ENCODE data around the gene ARHGAP19. TPM values are rescaled to one million over a fixed set of nuclear protein-coding genes. Genes with fewer than 3 reads are reported as not detected.

The ARHGAP19 gene
- polyA plus RNA-seq, 1 donor from 2014 or later: 5.2 TPM

DNA sequence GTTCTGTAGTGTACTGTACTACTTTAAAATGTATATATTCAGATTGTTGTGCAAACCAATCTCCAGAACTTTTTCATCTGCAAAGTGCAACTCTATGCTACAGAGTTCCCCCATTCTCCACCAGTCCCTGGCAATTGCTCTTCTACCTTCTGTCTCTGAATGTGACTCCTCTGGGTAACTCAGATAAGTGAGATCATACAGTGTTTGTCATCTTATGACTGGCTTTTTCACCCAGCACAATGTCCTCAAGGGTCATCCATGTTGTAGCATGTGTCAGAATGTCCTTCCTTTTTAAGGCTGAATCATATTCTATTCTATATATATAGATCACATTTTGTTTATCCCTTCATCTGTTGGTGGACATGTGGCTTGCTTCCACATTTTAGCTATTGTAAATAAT is 117.5 kb downstream of the ARHGAP19 start:
- Histone ChIP-seq H3K27ac (ENCODE audit: low read length) (no peak overlapping the region), H3K27me3 (ENCODE audit: insufficient read depth, low read depth, low read length) (peaks cover 29% of the 10 kb centered on the region), H3K79me2 (replicated peaks; ENCODE audit: insufficient read depth, low read length) (no peaks in the 10 kb centered on the region), H3F3A (ENCODE audit: insufficient read depth, low read length, poor library complexity, severe bottlenecking) (no peaks in the 10 kb centered on the region), H3K36me3 (ENCODE audit: insufficient read depth, low read length) (no peaks in the 10 kb centered on the region), H2AFZ (ENCODE audit: low read depth, low read length) (no peak overlapping the region), H3K4me3 (ENCODE audit: low read length) (no peak overlapping the region), H3K9me3 (ENCODE audit: low read length) (no peaks in the 10 kb centered on the region), H3K4me2 (ENCODE audit: low read length) (no peak overlapping the region), H3K9ac (ENCODE audit: low read length) (no peak overlapping the region), H4K20me1 (ENCODE audit: insufficient read depth) (no peaks in the 10 kb centered on the region), H3K9me2 (ENCODE audit: insufficient read depth, low read length) (no peaks in the 10 kb centered on the region)
- no peak for TF ChIP-seq EP300 (conservative IDR thresholded peaks at IDR 0.05; ENCODE audit: poor library complexity, severe bottlenecking)
- no peak for TF ChIP-seq EZH2 (IDR thresholded peaks at IDR 0.05; ENCODE audit: borderline replicate concordance, insufficient read depth, low read length, poor library complexity, severe bottlenecking)
- TF ChIP-seq, protein P1, sequence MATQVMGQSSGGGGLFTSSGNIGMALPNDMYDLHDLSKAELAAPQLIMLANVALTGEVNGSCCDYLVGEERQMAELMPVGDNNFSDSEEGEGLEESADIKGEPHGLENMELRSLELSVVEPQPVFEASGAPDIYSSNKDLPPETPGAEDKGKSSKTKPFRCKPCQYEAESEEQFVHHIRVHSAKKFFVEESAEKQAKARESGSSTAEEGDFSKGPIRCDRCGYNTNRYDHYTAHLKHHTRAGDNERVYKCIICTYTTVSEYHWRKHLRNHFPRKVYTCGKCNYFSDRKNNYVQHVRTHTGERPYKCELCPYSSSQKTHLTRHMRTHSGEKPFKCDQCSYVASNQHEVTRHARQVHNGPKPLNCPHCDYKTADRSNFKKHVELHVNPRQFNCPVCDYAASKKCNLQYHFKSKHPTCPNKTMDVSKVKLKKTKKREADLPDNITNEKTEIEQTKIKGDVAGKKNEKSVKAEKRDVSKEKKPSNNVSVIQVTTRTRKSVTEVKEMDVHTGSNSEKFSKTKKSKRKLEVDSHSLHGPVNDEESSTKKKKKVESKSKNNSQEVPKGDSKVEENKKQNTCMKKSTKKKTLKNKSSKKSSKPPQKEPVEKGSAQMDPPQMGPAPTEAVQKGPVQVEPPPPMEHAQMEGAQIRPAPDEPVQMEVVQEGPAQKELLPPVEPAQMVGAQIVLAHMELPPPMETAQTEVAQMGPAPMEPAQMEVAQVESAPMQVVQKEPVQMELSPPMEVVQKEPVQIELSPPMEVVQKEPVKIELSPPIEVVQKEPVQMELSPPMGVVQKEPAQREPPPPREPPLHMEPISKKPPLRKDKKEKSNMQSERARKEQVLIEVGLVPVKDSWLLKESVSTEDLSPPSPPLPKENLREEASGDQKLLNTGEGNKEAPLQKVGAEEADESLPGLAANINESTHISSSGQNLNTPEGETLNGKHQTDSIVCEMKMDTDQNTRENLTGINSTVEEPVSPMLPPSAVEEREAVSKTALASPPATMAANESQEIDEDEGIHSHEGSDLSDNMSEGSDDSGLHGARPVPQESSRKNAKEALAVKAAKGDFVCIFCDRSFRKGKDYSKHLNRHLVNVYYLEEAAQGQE (IDR thresholded peaks at IDR 0.05; ENCODE audit: borderline replicate concordance): no peak
- TF ChIP-seq, protein P2, sequence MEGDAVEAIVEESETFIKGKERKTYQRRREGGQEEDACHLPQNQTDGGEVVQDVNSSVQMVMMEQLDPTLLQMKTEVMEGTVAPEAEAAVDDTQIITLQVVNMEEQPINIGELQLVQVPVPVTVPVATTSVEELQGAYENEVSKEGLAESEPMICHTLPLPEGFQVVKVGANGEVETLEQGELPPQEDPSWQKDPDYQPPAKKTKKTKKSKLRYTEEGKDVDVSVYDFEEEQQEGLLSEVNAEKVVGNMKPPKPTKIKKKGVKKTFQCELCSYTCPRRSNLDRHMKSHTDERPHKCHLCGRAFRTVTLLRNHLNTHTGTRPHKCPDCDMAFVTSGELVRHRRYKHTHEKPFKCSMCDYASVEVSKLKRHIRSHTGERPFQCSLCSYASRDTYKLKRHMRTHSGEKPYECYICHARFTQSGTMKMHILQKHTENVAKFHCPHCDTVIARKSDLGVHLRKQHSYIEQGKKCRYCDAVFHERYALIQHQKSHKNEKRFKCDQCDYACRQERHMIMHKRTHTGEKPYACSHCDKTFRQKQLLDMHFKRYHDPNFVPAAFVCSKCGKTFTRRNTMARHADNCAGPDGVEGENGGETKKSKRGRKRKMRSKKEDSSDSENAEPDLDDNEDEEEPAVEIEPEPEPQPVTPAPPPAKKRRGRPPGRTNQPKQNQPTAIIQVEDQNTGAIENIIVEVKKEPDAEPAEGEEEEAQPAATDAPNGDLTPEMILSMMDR (IDR thresholded peaks at IDR 0.05; ENCODE audit: poor library complexity, severe bottlenecking): no peak
- TF ChIP-seq TAF1 (IDR thresholded peaks at IDR 0.05; ENCODE audit: low read depth): no peak
- TF ChIP-seq SMC3 (conservative IDR thresholded peaks at IDR 0.05; ENCODE audit: poor library complexity): no peak
- no peak for TF ChIP-seq POLR2AphosphoS5 (IDR thresholded peaks at IDR 0.05)
- no peak for TF ChIP-seq RAD21 (conservative IDR thresholded peaks at IDR 0.05)
- no peak for TF ChIP-seq MXI1 (conservative IDR thresholded peaks at IDR 0.05; ENCODE audit: poor library complexity, severe bottlenecking)

DNA sequence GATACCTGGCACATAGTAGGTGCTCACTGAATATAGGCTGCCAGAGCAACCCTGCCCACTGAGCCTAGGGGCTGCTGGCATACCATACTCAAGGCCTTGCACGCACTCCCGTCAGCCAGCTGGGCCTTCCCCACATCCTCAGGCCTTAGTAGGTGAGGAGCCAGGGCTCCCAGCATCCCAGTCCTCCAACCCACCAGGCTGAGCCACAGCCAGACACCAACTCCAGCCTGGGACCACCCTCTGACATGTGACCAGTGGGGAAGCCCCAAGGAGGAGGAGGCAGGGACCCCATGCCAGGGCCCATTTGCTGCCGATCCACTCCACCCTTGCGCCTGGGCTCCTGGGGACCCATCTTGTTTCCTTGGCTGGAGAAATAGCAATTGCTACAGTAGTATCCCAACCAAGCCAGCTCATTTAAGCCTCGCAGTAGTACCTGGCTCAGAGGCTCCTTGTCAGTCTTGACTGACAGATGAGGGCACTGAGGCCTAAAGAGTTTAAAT is 118.1 kb downstream of the ARHGAP19 start:
- Histone ChIP-seq H2AFZ (ENCODE audit: low read depth, low read length) (no peak overlapping the region), H3K27me3 (ENCODE audit: insufficient read depth, low read depth, low read length) (peaks cover 29% of the 10 kb centered on the region), H4K20me1 (ENCODE audit: insufficient read depth) (no peaks in the 10 kb centered on the region), H3K27ac (ENCODE audit: low read length) (no peak overlapping the region), H3K9me3 (ENCODE audit: low read length) (no peaks in the 10 kb centered on the region), H3K9me2 (ENCODE audit: insufficient read depth, low read length) (no peaks in the 10 kb centered on the region), H3K9ac (ENCODE audit: low read length) (no peak overlapping the region), H3K79me2 (replicated peaks; ENCODE audit: insufficient read depth, low read length) (no peaks in the 10 kb centered on the region), H3K36me3 (ENCODE audit: insufficient read depth, low read length) (no peaks in the 10 kb centered on the region), H3K4me2 (ENCODE audit: low read length) (no peak overlapping the region), H3F3A (ENCODE audit: insufficient read depth, low read length, poor library complexity, severe bottlenecking) (no peaks in the 10 kb centered on the region), H3K4me3 (ENCODE audit: low read length) (no peak overlapping the region)
- TF ChIP-seq MXI1 (conservative IDR thresholded peaks at IDR 0.05; ENCODE audit: poor library complexity, severe bottlenecking) (no peak), SMC3 (conservative IDR thresholded peaks at IDR 0.05; ENCODE audit: poor library complexity) (no peak), POLR2AphosphoS5 (IDR thresholded peaks at IDR 0.05) (no peak), EP300 (conservative IDR thresholded peaks at IDR 0.05; ENCODE audit: poor library complexity, severe bottlenecking) (no peak), EZH2 (IDR thresholded peaks at IDR 0.05; ENCODE audit: borderline replicate concordance, insufficient read depth, low read length, poor library complexity, severe bottlenecking) (no peak), TAF1 (IDR thresholded peaks at IDR 0.05; ENCODE audit: low read depth) (no peak)
- TF ChIP-seq, protein P1 (IDR thresholded peaks at IDR 0.05; ENCODE audit: borderline replicate concordance): no peak
- TF ChIP-seq, protein P2 (IDR thresholded peaks at IDR 0.05; ENCODE audit: poor library complexity, severe bottlenecking): no peak

Data from neural cell (in vitro differentiated cells).